ENCODE measurements around the gene PPP2R5E.
"Not testable (repeated sequence)": the region's sequence is repeated elsewhere in the genome, so short reads cannot be mapped to it uniquely, and the experiment has no call there.

The PPP2R5E gene

GRCh38 chr14:63413009-63413408 lies 130.2 kb downstream of the PPP2R5E start:
- H3K27ac Mint-ChIP-seq = no peak overlapping the region
- peaks cover 16% of the 10 kb centered on the region for H3K36me3 Mint-ChIP-seq
- H3K27me3 Mint-ChIP-seq = no peaks in the 10 kb centered on the region
- no peaks in the 10 kb centered on the region for H3K4me1 Mint-ChIP-seq (ENCODE audit: low read depth)
- no peaks in the 10 kb centered on the region for H3K9me3 Mint-ChIP-seq (ENCODE audit: low read depth)
- no peak overlapping the region for H3K4me3 Mint-ChIP-seq

- Mint-ChIP-seq H3K27ac (no peak overlapping the region), H3K4me1 (ENCODE audit: low read depth) (peaks cover 13% of the 10 kb centered on the region), H3K9me3 (ENCODE audit: low read depth) (no peaks in the 10 kb centered on the region), H3K4me3 (no peak overlapping the region), H3K27me3 (no peaks in the 10 kb centered on the region), H3K36me3 (peaks cover 11% of the 10 kb centered on the region)
Observed at GRCh38 chr14:63406333-63406732, 136.8 kb downstream of the PPP2R5E start.

- Mint-ChIP-seq H3K27ac (no peak overlapping the region), H3K27me3 (no peaks in the 10 kb centered on the region), H3K4me1 (ENCODE audit: low read depth) (peaks cover 15% of the 10 kb centered on the region), H3K9me3 (ENCODE audit: low read depth) (no peaks in the 10 kb centered on the region), H3K36me3 (peaks cover 11% of the 10 kb centered on the region), H3K4me3 (no peak overlapping the region)
Observed at GRCh38 chr14:63405715-63406114, 137.5 kb downstream of the PPP2R5E start.

- Mint-ChIP-seq H3K27me3 (no peaks in the 10 kb centered on the region), H3K9me3 (ENCODE audit: low read depth) (no peaks in the 10 kb centered on the region), H3K4me1 (ENCODE audit: low read depth) (peaks cover 15% of the 10 kb centered on the region), H3K4me3 (no peak overlapping the region), H3K36me3 (peaks cover 16% of the 10 kb centered on the region), H3K27ac (no peak overlapping the region)
Observed at GRCh38 chr14:63404906-63405305, 138.3 kb downstream of the PPP2R5E start.

- Mint-ChIP-seq H3K4me3 (no peak overlapping the region), H3K4me1 (ENCODE audit: low read depth) (peaks cover 11% of the 10 kb centered on the region), H3K9me3 (ENCODE audit: low read depth) (no peaks in the 10 kb centered on the region), H3K36me3 (peaks cover 19% of the 10 kb centered on the region), H3K27ac (no peak overlapping the region), H3K27me3 (no peaks in the 10 kb centered on the region)
Observed at GRCh38 chr14:63401646-63402045, 141.5 kb downstream of the PPP2R5E start.

- Mint-ChIP-seq H3K4me1 (ENCODE audit: low read depth) (peaks cover 11% of the 10 kb centered on the region), H3K4me3 (no peak overlapping the region), H3K9me3 (ENCODE audit: low read depth) (no peaks in the 10 kb centered on the region), H3K27ac (no peak overlapping the region), H3K27me3 (no peaks in the 10 kb centered on the region), H3K36me3 (peaks cover 24% of the 10 kb centered on the region)
Observed at GRCh38 chr14:63398952-63399351, 144.2 kb downstream of the PPP2R5E start.

- peaks cover 3% of the 10 kb centered on the region for H3K4me1 Mint-ChIP-seq (ENCODE audit: low read depth)
- H3K36me3 Mint-ChIP-seq = peaks cover 16% of the 10 kb centered on the region
- no peak overlapping the region for H3K27ac Mint-ChIP-seq
- H3K9me3 Mint-ChIP-seq (ENCODE audit: low read depth) = no peaks in the 10 kb centered on the region
- H3K27me3 Mint-ChIP-seq = no peaks in the 10 kb centered on the region
- H3K4me3 Mint-ChIP-seq = no peak overlapping the region
Observed at GRCh38 chr14:63394841-63395240, 148.3 kb downstream of the PPP2R5E start.

- Mint-ChIP-seq H3K27ac (no peak overlapping the region), H3K27me3 (no peaks in the 10 kb centered on the region), H3K36me3 (peaks cover 12% of the 10 kb centered on the region), H3K4me1 (ENCODE audit: low read depth) (peaks cover 3% of the 10 kb centered on the region), H3K4me3 (no peak overlapping the region), H3K9me3 (ENCODE audit: low read depth) (no peaks in the 10 kb centered on the region)
Observed at GRCh38 chr14:63394432-63394831, 148.7 kb downstream of the PPP2R5E start.

- Mint-ChIP-seq H3K27ac (no peak overlapping the region), H3K27me3 (no peaks in the 10 kb centered on the region), H3K4me1 (ENCODE audit: low read depth) (no peaks in the 10 kb centered on the region), H3K4me3 (no peak overlapping the region), H3K9me3 (ENCODE audit: low read depth) (no peaks in the 10 kb centered on the region), H3K36me3 (peaks cover 11% of the 10 kb centered on the region)
Observed at GRCh38 chr14:63393012-63393411, 150.2 kb downstream of the PPP2R5E start.

- Mint-ChIP-seq H3K27me3 (no peaks in the 10 kb centered on the region), H3K4me1 (ENCODE audit: low read depth) (no peaks in the 10 kb centered on the region), H3K36me3 (peaks cover 14% of the 10 kb centered on the region), H3K9me3 (ENCODE audit: low read depth) (no peaks in the 10 kb centered on the region), H3K27ac (no peak overlapping the region), H3K4me3 (no peak overlapping the region)
Observed at GRCh38 chr14:63392236-63392635, 150.9 kb downstream of the PPP2R5E start.

- H3K9me3 Mint-ChIP-seq (ENCODE audit: low read depth) = no peaks in the 10 kb centered on the region
- peaks cover 5% of the 10 kb centered on the region for H3K4me1 Mint-ChIP-seq (ENCODE audit: low read depth)
- peaks cover 16% of the 10 kb centered on the region for H3K36me3 Mint-ChIP-seq
- no peaks in the 10 kb centered on the region for H3K27me3 Mint-ChIP-seq
- no peak overlapping the region for H3K4me3 Mint-ChIP-seq
- H3K27ac Mint-ChIP-seq = no peak overlapping the region
Observed at GRCh38 chr14:63388766-63389431, 154.3 kb downstream of the PPP2R5E start.

GRCh38 chr14:63387711-63388110 lies 155.5 kb downstream of the PPP2R5E start:
- no peak overlapping the region for H3K4me3 Mint-ChIP-seq
- peaks cover 10% of the 10 kb centered on the region for H3K4me1 Mint-ChIP-seq (ENCODE audit: low read depth)
- no peak overlapping the region for H3K27ac Mint-ChIP-seq
- no peaks in the 10 kb centered on the region for H3K9me3 Mint-ChIP-seq (ENCODE audit: low read depth)
- H3K27me3 Mint-ChIP-seq = no peaks in the 10 kb centered on the region
- peaks cover 18% of the 10 kb centered on the region for H3K36me3 Mint-ChIP-seq

- Mint-ChIP-seq H3K4me3 (no peak overlapping the region), H3K9me3 (ENCODE audit: low read depth) (no peaks in the 10 kb centered on the region)
Observed at GRCh38 chr14:63383776-63384367, 159.3 kb downstream of the PPP2R5E start.

GRCh38 chr14:63378444-63378843 lies 164.7 kb downstream of the PPP2R5E start:
- no peak overlapping the region for H3K4me3 Mint-ChIP-seq
- H3K36me3 Mint-ChIP-seq = peaks cover 27% of the 10 kb centered on the region
- no peak overlapping the region for H3K27ac Mint-ChIP-seq
- H3K9me3 Mint-ChIP-seq (ENCODE audit: low read depth) = no peaks in the 10 kb centered on the region
- H3K4me1 Mint-ChIP-seq (ENCODE audit: low read depth) = peaks cover 1% of the 10 kb centered on the region
- no peaks in the 10 kb centered on the region for H3K27me3 Mint-ChIP-seq

More at GRCh38 chr14:63383776-63384367, 159.3 kb downstream of the PPP2R5E start:
- H3K27ac Mint-ChIP-seq = peak overlapping the region; percentile 37
- H3K27me3 Mint-ChIP-seq = no peaks in the 10 kb centered on the region
- peaks cover 26% of the 10 kb centered on the region for H3K36me3 Mint-ChIP-seq
- H3K4me1 Mint-ChIP-seq (ENCODE audit: low read depth) = peaks cover 10% of the 10 kb centered on the region

- Mint-ChIP-seq H3K27me3 (no peaks in the 10 kb centered on the region), H3K9me3 (ENCODE audit: low read depth) (no peaks in the 10 kb centered on the region), H3K27ac (no peak overlapping the region), H3K36me3 (peaks cover 32% of the 10 kb centered on the region), H3K4me1 (ENCODE audit: low read depth) (no peaks in the 10 kb centered on the region), H3K4me3 (no peak overlapping the region)
Observed at GRCh38 chr14:63375769-63376168, 167.4 kb downstream of the PPP2R5E start.

- Mint-ChIP-seq H3K9me3 (ENCODE audit: low read depth) (peaks cover 11% of the 10 kb centered on the region), H3K36me3 (peaks cover 37% of the 10 kb centered on the region)
- H3K4me3 Mint-ChIP-seq; H3K4me1 Mint-ChIP-seq (ENCODE audit: low read depth); H3K27ac Mint-ChIP-seq; H3K27me3 Mint-ChIP-seq: not testable (repeated sequence)
Observed at GRCh38 chr14:63371613-63372012, 171.6 kb downstream of the PPP2R5E start.
